ENCODE data around the gene ATG12. TPM values are rescaled to one million over a fixed set of nuclear protein-coding genes. Genes with fewer than 3 reads are reported as not detected.
"Not testable (repeated sequence)": the region's sequence is repeated elsewhere in the genome, so short reads cannot be mapped to it uniquely, and the experiment has no call there.

ATG12 gene
- 49.9 and 55.3 TPM in 2 replicates for total RNA-seq

DNA sequence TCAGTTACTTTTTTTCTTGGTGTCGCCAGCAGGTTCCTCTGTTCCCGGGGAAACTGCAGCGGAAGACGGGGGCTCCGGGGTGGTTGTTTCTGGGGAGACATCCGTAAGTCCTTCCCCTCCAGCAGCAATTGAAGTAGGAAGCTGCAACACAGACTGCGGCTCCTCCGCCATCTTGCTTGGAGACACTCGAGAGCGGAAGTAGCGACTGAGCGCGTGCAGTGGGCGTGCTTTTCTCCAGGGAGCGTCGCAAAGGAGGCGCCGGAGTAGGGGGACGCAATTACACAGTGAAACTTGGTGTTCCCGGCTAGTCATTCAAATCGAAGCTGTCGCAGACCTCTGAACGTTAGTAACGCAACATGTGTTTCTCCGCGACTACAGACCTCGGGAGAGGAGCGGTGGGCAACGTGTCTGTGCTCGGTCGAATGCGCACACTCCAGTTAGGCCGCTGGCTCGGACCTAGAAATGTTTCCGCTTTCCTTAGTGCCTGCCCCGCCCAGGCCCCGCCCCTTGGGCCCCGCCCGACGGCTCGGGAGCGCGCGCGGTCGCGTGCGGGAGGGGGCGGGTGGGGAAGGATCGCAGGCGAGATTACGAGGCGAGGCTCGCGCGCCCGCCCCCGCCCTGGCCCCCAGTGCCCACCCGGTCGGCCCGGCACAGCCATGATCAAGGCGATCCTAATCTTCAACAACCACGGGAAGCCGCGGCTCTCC is at the start of gene ATG12, which contains the start of gene AP3S1:
TSS of gene ATG12 (minus strand) at position 184 of the 707 bp plus-strand sequence. CDS start at position 171, 13 bp downstream.
TSS of gene AP3S1 (plus strand) at position 554 of the 707 bp plus-strand sequence. CDS start at position 657, 103 bp downstream.
- DNase-seq: peak; percentile 95

DNA sequence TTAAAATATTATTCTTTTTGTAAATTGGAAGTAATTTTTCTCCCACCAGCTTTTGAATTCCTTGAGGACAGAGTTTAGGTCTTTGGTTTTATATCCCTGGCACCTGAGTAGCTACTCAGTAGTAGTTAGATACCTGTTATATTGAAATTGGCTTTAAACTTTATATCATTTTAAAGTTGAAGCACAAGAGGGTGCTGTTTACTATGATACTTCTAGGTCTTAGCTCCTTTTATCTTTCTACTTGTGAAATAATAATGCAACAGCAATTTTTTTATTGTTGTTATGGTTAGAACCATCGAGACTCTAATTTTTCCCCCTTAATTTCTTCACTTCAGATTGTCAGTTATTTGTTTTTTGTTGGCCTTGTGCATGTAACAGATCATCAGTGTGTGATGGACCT is 46.7 kb upstream of the ATG12 start:
- DNase-seq: peak; percentile 16

DNA sequence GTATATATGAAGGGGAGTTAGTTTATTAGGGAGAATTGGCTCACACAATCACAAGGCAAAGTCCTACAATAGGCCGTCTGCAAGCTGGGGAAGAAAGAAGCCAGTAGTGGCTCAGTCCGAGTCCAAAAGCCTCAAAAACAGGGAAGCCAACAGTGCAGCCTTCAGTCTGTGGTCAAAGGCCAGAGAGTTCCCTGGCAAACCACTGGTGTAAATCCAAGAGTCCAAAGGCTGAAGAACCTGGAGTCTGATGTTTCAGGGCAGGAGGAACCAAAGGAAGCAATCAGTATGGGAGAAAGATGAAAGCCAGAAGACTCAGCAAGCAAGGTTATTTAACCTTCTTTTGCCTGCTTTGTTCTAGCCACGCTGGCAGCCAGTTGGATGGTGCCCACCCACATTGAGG is 43.8 kb upstream of the ATG12 start:
- DNase-seq: not testable (repeated sequence)

DNA sequence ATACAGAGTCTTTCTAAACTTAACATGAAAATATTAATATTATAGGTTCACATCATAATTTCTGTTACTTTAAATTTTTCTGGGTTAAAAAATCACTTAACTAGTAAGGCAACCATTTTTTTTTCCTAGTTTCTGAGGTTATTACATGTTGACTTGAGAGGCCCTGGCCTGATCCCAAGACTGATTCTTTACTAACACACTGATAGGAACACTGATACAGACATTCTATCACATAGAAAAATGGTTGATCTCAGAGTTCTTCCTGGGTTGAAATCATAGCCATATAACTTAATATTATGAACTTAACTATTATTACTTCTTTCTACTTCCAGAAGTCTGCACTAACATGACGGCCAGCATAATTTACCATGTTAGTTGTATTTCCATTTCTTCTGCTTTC is 43.3 kb upstream of the ATG12 start:
- no peak for DNase-seq

DNA sequence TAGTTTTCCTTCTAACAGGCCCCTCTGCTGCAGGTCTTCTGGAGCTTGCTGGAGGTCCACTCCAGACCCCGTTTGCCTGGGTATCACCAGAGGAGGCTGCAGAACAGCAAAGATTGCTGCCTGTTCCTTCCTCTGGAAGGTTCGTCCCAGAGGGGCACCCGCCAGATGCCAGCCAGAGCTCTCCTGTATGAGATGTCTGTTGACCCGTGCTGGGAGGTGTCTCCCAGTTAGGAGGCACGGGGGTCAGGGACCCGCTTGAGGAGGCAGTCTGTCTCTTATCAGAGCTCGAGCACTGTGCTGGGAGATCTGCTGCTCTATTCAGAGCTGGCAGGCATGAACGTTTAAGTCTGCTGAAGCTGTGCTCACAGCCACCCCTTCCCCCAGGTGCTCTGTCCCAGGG is 41.1 kb upstream of the ATG12 start:
- DNase-seq: not testable (repeated sequence)

DNA sequence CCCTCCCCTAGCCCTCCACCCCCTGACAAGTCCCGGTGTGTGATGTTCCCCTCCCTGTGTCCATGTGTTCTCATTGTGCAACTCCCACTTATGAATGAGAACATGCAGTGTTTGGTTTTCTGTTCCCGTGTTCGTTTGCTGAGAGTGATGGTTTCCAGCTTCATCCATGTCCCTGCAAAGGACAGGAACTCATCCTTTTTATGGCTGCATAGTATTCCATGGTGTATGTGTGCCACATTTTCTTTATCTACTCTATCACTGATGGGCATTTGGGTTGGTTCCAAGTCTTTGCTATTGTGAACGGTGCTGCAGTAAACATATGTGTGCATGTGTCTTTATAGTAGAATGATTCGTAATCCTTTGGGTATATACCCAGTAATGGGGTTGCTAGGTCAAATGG is 36.0 kb upstream of the ATG12 start:
- not testable (repeated sequence) for DNase-seq

DNA sequence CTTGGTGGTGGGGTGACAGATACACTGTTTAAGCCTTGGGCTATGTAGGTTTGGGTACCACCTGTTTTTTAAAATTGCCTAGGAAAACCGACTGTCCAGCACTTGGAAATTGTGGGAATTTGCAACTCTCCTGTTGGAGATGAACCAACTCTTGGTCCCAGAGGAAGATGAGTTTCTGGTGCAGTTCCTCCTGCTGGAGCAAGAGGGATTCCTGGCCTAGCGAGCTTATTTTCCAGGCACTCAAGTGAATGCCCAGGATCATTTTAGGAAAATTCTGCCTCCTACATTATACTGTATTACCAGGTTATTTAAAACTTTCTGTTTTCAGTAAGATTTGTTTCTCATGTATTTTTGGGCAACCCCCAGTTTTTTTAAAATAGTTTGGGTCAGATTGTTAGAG is 34.1 kb upstream of the ATG12 start:
- no peak for DNase-seq

DNA sequence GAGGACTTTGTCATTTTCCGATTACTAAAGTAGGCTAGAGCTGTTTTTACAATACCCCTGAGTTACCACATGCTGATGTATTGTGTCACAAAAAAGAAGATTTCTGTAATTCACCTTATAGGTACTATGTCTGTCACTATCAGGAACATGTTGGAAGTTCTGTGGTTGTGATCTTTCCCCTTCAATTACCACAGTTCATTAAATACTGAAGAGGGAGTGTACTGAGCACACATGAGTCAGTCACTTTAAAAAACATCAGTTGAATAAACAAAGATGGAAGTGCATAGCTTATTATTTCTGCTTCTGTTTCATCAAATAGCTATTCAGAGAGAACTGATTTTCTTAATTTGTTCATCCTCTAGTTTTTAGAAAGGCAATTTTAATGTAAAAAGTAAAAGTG is 32.0 kb upstream of the ATG12 start:
- DNase-seq: peak; percentile 21

DNA sequence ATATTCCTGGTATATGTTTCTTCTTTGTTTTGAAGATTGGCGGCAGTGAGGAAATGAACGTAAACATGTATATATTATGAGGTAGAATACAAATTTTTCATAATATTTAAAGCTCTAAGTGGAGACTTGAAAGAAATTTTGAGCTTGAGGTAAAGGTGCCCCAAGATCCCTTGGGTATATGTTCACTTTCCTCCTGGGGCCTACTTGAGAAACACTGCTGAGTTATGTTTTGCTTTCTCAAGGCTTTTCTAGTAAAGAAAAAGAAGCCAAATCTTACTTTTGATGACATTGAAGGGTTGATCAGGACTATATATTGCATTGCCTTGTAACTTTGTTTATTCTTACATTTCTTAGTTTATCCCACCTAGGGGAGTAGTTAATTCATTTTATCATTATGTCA is 31.1 kb upstream of the ATG12 start:
- no peak for DNase-seq

DNA sequence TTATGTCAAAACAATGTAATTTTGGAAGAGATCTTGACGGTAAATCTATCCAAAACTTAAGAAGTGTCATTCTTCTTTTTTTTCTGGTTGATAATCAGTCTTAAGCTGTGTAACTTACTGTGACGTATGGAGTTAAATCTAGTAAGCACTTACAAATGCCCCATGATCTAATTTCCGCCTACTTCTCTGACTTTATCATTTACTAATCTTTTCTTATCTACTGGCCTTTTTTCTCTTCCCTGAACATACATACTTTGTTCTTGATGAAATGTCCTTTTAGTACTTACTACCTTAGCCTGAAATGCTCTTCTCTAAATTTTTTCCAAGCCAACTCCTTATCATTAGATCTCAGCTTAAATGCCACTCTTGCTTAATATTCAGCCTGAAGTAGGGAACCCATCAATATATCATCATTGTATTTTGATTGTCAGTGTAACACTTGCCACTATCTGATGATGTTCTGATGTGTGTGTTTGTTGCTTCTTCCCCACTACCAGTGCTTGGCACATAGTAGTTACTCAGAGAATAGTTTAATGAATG is 28.0 kb upstream of the ATG12 start:
- DNase-seq: no peak

DNA sequence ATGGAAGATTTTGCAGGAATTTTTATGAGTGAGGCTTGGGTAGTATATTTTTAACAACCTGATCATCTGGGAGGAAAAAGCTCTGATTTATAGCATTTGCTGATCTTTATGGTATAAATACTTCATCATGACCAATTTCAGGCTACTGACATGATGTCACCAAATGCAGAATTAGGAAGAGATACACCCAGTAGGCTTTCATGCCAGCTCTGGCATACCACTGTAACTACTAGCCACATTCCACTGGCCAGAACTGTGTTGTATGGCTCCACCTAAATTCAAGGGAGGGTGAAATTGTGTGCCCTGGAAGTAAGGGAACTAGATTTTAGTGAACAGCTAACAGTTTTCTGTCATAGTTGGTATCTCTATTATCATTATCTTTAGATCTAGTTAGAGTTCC is 18.0 kb upstream of the ATG12 start:
- DNase-seq: no peak

DNA sequence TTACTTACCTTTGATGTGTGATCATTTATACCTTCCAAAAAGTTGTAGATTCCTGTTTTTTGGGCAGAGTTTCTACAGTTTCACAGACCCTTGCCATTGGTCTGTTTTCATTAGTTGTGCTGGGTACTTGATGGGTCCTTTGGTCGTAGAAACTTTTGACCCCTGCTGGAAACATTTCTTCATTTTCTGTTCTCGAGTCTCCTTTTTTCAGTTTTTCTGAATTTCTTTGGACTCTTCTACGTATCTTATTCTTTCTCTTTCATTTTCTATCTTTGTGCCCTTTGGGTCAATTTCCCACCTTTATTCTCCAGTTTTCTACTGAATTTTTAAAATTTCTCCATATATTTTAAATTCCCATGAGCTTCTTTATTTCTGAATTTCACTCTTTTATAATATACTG is 17.0 kb upstream of the ATG12 start:
- no peak for DNase-seq

DNA sequence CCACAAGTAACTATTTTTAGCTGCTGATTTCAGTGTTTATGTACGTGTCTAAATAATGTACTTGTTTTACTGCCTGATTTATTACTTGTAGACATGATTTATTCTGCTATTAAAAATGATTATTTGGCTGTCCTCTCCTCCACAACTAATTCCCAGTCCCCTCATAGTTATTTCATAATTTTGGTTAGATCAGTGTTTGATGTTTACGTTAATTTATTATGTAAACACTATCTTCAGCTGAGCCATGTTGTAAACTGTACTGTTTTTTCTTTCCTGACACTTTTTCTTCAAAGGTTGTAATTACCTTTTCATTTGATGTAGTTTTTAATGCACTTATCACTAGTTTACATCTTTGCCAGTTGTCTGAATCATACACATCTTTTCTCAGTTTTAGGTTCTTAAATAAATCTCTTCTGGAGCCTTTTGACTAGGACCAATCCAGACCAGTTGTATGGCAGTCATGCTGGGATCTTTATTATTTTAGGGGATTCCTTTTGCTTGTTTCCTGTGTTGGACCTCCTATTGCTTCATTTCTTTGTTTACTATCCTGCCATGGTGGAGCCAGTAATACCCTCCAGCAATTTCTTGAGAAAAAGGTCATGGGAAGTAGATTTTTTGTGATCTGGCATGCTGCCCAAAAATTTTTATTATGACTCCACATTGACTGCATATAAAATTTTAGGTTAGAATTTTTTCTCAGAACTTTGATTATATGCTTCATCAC is 16.4 kb upstream of the ATG12 start:
- peak; percentile 52 for DNase-seq

DNA sequence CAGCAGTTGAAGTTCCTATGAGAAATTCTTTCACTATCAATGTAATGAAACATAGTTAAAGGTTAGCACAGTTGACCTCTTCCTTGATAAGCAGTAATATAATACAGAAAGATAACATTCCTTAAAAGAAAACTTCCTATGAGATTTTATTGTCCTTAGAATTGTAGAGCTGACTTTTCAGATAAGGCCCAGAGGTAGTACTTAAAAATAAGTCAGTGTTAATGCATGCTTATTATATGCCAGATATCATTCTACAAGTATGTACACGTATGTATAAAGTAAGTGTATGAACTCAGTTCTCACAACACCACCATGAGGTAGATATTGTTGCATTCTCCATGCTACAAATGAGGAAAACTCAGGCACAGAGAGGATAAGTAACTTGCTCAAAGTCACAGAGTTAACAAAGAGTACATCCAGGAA is 15.7 kb upstream of the ATG12 start:
- DNase-seq: peak; percentile 26

DNA sequence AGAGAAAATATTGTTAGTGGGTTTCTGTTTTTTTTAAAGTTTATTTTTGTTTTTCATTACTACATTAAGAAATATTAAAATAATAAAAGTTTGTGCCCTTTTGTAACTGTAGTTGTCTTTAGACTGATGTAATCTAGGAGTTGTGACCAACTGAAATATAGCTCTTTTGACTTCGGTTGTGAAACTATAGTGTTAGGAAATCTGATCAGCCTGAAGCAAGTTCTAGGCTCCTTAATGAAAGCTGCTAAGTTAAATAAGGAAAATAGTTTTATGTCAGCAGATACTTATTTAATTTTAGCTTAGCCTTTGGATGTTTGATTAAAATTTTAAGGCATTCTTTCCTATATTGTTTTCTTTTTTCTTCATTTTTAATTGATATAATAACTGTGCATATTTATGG is 14.6 kb upstream of the ATG12 start:
- no peak for DNase-seq

DNA sequence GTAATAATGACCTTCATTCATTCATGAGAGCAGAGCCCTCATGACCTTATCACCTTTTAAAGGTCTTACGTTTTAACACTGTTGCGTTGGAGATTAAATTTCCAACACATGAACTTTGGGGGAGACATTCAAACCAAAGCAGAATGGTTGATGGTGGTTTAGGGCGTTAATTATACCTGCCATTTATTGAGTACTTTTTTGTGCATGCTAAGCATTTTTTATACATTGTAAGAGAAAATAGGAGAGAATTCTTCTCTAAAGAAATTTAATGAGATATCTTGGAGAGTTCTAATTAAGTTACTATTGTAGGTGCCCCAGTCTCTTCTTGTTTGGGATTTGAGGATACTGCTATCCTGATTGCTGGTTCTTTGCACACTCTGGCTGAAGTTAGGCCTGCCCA is 12.8 kb upstream of the ATG12 start:
- DNase-seq: no peak

DNA sequence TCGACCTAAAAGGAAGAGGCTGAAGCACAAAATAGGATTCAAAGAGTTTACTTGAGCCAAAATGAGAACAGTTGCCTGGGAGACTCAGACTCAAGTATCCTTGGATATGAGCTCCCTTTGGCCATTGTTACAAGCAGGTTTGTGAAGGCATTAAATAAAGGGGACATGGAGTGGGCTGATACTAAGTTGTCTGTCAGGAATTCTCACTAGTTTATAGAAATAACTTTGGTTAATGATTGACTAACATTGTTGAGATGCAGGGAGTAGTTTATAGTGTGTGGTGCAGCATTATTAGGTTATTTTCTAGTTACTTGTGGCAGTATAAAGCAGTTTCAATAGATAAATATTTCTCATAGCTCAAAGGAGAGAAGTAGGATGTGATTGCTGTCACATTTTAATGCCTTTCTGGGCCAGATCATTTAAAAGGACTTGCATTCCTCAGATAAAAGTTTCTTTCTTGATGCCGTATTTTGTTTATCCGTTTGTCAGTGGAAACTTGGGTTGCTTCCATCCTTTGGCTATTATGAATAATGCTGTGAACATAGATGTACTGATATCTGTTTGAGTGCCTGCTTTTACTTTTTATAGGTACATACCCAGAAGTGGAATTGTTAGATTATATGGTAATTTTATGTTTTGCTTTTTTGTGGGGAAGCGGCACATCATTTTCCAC is 9.5 kb upstream of the ATG12 start:
- DNase-seq: peak; percentile 43

DNA sequence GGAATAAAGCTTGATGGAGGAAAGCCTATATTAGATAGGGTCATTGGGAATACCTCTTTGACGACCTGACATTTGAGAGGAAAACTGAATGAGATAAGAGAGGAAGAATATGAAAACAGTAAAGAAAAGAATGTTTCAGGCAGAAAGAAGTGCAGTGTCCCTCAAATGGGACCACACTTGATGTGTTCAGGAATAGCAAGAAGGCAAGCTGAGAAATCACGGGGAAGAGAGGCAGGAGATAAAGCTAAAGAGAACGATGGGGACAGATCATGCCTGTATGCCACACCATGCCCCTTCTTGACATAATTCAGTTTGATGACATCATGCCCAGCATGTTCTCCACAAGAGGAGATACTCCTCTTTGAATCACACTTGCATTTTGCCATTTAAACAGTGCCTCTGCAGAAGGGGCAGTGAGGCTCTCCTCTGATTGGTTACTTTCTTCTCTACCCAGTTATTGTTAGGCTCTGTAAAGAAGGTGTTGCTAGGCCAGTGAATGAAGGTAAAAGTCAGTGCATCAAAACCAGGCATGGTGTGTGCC is 8.0 kb upstream of the ATG12 start:
- no peak for DNase-seq

DNA sequence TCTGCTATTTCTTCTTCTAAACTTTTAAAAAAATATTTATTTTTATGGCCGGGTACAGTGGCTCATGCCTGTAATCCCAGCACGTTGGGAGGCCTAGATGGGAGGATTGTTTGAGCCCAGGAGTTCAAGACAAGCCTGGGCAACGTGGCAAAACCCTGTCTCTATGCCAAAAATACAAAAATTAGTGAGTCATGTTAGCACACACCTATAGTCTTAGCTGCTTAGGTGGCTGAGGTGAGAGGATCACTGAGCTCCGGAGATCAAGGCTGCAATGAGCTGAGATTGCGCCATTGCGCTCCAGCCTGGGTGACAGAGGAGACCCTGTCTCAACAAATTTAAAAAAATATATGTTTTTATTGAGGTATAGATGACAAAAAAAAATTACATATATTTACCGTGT is 5.9 kb upstream of the ATG12 start:
- DNase-seq: no peak

DNA sequence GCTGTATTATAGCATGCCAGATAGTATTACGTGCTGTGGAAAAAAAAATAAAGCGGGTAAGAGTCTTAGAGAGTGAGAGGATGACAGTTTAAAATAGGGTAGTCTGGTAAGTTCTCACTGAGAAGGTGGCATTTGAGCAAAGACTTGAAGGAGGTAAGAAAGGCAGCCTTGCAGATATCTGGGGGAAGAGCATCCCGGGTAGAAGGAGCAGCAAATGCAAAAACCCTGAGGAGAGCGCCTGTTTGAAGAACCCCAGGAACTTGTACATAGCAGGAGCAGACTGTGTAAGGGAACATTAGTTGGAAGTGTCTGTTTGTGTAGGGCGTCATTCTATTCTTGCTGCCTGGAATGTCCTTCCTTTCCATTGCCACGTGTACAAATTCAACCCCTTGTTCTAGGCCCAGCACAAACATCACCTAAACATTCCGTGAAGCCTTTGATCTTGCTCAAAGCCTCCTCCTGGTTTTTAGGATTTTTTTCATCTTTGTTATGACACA is 3.0 kb upstream of the ATG12 start:
- peak; percentile 57 for DNase-seq

DNA sequence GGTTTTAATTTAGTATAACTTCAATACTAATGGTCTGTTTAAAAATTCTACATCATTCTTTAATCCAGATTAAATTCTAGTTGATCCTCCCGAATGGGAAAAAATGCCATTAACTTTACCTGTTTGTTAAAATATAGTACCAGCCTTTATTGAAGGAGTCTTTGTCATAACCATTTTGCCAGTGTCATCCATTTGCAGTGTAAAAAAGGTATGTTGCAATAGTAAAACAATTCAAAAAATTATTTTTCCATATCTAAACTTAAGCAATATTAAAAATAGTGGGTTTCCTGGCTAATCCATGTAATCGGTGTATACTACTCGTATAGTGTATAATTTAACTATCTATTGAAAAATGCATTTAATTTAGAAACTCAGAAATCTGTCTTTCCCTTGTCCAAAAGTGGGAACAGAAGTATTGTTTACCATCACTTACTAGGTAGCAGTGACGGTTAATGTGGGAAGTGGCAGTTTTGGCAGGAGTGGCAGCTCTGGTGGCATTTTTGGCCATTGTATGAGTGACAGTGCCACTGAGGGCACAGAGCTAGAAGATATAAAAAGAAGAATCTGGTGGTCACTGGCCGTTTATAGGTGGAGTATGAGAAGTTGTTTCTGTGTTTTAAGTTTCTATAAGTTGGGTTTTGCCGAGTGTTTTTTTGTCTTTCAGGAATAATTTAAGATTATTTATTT is 2.2 kb upstream of the ATG12 start:
- DNase-seq: no peak

DNA sequence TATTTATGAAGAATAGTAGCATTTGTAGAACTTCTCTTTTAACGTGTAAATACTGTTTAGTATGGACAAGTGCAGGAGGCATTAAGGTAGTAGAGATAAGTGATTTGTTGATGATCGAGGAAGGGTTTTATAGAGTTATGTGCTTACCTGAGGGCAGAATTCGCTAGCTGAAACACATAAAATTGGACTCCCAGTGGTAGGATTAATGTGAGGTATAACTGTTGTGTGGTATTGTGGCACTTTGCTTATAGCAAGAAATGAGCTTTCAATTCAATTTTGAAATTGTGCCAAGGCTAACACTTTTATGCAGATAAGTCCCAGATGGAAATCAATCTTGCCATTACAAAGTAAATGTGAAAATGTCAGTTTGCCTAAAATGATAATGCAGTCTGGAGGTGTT is 1.6 kb upstream of the ATG12 start:
- peak; percentile 10 for DNase-seq
